AG08396 (cell line): ENCODE results near the gene WNT4.

Experiments
- DNase-seq: peaks from one replicate; pipeline ENCODE4 v3.0.0; 2012; ENCODE audit warnings: low spot score, mixed read lengths

WNT4 gene

DNA sequence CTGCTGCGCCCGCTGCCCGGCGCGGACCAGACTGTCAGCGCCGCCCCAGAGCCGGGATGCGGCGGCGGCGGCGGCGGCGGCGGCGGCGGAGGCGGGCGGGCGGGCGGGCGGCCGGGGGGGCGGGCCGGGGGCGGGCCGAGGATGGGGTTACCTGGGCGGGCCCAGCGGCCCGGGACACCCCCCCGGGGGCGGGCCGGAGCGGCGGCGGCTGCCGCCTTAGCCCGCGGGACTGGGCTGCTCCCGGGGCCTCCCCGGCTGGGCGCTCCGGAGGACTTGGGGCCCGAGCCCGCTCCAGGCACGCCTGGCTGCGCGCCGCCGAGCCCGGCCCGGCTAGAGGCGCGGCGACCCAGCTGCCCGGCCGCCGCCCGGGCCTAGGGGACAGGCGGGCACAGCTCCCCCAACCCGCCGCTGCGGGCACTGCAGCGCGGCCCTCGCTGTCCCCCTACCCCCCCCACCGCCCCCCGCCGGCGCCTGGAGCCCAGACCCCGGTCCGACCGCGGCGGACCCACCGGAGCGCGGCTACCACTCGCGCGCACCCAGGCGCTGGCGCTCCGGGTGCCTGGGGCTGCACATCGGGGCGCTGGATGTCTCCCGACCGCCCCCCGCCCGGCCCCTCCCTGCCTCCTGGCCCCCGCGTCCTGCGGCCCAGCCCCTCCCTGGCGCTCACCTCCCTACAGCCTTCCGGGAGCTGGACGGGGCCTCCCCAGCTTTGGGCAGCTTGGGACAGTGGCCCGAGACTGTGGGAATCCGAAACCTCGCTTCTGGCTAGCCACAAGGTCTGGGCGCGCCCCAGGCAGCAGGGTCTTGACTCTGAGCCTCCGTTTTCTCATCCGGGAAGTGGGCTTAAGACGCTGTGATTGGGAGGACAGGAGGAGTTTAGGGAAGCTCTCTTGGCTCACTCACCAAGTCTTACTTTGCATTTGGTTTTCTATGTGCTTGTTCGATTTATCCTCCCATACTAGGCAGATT lies at the start of gene WNT4:
WNT4 (minus strand) TSS at position 33 of the 969 bp plus-strand sequence. CDS start 175 bp downstream, outside the sequence.
- DNase-seq = peak; percentile 77

DNA sequence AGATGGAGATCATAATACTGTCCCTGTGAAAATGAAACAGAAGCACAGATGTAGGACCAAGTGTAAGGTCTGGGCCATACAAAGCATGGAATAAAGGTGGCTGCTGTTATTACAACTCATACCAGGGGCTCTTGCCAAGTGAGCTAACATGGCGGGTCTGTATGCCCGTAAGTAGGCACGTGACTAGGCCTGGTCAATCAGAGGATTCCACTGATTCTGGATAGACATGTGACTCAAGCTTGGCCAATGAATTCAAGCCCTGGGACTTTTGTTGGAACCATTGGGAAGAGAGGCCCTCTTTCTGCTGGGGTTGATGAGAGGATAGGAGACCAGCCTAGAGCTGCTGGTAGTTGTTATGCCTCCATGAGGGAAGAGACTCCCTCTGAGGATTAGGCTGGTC lies 47.8 kb upstream of the WNT4 start:
- no peak for DNase-seq

DNA sequence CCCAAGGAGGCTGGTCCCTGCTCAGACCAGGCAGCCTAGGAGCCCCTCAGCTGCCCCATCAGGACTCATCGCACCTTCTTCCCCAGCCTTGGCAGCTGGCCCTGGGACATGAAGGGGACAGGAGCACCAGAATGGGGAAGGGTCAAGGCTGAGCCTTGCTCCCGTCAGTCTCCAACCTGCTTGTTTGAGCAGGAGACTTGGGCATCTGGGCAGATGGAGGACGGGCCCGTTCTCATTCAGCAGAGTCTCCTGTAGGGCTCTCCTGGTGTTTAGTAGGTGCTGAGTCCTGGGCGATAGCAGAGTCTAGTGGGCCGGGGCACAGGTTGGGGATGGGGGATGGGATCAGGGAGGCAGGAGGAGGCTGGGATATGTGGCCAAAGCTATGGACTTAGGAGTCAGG lies 47.4 kb upstream of the WNT4 start:
- no peak for DNase-seq

DNA sequence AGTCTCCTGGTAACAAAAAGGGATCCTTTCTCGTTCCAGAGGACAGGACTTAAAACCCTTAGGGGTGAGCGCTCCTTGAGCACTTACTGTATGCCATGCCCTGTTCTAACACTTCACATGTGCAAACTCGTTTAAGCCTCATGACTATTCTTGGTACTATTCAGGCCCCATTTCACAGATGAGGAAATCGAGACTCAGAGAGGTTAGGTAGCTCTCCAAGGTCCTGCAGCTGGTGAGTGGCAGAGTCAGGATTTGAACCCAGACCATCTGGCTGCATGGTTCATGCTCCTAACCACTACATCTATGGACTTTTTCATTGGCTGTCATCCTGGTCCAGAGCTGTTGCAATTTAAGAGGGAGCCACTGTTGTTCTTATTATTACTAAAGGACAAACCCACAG lies 46.7 kb upstream of the WNT4 start:
- DNase-seq = no peak

DNA sequence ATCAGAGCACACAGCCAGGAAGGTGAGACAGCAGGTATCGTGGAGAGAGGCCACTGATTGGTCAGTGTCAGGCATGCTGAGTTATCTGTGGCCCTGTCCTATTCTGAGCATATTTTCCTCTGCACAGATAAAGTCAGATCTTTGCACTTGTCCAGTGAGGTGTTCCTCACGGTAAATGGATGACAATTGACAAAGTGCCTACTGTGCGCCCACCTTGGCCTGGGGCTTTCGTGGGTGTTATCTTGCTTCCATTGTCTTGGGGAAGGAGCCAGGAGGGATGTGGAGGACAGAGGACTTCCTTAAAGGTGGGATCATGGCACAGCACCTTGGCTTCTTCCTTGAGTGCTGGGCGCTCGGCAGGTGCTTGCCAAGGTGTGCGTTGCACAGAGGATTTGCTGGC lies 46.0 kb upstream of the WNT4 start:
- DNase-seq = no peak

DNA sequence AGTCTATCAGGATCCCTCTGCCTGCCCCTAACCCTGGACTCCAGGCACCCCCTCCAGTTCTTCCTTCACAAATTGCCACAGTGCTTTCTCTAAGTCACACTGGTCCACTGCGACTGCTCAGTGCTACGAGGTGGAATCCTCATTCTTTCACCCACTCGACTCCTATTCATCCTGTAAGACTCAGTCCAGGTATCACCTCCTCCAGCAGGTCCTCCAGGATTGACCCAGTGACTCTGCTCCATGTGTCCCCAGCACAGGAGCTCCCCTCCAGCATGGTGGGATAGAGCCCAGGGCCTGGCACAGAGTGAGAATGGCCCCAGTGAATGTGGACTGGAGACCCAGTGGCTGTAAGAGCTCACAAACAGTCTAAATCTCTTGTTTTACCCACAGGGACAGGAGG lies 45.5 kb upstream of the WNT4 start:
- no peak for DNase-seq

DNA sequence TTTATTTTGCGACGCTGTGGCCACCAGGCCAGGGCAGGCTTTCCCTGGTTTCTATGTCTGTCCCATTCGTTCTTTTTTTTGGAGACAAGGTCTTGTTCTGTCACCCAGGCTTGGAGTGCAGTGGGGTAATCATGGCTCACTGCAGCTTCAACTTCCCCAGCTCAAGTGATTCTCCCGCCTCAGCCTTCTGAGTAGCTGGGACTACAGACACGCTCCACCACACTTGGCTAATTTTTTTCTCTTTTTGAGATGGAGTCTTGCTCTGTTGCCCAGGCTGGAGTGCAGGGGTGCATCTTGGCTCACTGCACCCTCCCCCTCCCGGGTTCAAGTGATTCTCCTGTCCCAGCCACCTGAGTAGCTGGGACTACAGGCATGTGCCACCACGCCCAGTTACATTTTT lies 43.4 kb upstream of the WNT4 start:
- DNase-seq = no peak

DNA sequence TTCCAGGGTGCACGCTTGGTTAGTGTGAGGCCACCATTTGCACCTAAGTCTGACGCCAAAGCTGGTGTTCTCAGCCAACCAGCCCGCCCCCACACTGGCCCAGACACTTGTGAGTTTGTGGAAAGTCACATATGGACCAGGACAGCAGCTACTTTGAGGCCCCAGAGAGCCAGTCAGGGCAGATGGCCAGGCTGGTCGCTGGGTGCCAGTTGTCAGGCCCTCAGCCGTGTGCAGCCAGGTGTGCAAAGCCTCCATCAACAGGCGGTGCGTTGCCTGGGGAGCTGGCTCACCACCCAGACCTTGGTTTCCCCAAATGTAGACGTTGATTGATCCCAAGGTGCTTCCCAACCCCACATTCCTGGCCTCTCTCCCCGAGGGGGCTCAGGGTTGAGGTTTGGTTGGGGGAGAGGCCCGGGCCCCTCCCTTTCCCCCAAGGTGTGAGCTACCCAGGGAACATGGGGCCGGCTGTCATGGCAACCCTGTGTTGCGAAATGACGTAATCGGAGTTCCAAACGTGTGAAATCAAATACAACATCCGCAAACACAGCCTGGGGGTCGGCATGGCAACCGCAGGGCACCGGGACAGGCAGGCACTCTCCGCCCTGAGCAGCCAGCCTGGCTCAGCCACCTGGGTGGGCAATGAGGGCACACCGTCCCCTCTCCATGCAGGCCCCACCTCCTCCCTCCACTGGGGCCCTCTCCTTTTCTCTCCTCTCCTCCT lies 42.2 kb upstream of the WNT4 start:
- DNase-seq = no peak

DNA sequence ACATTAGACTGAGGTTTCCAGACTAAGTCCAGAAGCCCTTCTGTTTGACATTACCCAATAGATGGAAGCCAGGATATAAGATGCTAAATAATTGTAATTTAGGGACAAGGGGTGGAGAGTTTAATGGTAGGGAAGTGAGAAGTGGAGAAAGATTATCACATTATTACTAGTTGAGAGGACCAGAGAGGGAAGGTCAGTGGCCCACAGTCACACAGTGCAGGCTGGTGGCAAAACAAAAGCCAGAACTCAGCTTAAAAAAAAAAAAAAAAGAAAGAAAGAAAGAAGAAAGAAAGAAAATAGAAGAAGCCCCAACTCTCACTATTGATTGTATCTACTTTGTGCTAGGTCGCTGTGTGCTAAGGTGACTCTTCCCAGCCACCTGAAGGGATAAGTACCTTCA lies 41.6 kb upstream of the WNT4 start:
- DNase-seq = no peak

DNA sequence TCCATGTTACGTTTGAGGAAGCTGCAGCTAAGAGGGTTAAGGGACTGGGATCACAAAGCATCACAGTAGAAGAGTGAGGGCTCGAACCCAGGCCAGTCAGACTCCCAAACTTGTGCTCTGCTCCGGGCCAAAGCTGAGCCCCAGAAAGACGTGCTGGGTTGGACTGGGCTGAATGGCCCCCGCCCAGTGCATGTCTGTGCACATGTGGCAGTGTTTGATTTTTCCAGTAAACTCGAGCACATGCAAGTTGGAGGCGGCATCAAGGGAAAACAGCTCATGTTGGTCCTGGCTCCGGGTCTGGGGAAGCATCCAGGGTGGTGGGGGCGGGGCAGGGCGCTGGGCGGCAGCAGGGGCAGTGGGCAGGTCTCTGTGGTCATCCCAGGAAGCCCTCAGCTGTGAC lies 39.8 kb upstream of the WNT4 start:
- no peak for DNase-seq

DNA sequence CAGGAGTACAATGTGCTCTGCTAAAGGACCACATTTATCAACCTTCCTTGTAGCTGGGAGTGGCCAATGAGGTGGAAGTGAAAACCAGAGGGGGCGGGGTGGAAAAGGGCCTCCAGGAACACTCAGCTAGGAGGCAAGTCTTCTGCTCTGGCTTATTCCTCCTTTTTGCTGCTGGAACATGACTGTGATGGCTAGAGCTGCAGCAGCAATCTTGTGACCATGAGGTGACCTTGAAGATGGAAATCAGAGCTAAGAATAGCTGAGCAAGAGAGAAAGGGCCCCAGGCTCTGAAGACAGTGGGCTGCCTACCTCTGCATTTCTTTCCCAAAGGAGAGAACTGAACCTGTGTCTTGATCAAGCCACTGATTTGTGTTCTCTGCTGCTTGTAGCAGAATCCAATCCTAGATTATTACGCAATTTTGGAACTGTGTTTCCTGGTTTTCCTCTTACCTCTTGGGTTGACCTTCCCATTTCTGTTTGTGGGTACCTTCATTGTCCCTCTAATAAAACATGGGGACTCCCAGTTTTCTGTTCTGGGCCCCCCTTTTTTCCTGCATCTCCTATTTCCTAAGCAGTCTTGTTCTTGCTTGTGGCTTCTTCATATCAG lies 36.4 kb upstream of the WNT4 start:
- no peak for DNase-seq

DNA sequence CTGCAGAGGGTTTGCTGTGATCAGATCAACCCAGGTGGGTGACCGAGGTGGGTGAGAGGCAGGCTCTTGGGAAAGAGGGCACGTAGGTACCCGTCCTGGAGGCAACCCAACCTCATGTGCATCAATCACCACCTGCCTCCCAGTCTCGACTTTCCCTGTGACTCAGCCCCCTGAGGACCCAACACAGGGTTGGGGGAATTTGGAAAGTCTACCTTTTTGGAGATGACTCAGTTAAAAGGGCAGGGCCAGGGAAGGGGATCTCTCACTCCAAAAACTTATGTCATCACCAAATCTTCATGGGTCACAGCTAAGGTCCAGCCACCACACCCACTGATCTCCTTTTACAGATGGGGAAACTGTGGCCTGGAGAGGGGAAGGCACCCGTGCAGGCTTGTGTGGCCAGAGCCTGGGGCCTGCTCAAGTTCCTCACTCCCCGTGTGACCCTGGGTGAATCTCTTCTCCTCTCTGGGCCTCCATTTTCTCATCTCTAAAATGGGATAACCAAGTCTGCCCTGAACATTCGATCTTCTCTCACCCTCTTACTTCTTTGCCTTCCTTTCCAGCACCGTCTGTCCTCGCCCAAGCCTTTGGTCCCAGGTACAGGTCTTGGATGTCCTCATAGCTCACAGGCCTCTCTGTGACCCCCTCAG lies 34.6 kb upstream of the WNT4 start:
- no peak for DNase-seq

DNA sequence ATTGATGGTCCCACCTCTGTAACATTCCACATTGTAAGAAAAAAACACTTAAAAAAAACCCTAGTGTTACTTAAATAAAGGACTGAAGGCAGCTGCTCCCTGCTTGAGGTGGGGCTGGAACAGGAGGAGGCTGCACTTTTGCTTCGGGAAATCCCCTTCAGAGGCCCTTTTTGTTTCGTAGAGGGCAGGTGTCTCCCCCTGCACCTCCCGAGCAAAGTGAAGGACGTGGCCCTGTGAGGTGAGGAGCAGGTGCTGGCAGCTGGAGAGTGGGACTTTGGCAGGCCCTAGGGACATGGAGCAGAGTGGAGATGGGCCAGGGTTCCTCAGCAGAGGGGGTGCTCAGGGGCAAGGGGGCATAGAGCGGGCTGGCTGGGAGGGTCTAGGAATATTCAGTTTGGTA lies 33.4 kb upstream of the WNT4 start:
- no peak for DNase-seq

DNA sequence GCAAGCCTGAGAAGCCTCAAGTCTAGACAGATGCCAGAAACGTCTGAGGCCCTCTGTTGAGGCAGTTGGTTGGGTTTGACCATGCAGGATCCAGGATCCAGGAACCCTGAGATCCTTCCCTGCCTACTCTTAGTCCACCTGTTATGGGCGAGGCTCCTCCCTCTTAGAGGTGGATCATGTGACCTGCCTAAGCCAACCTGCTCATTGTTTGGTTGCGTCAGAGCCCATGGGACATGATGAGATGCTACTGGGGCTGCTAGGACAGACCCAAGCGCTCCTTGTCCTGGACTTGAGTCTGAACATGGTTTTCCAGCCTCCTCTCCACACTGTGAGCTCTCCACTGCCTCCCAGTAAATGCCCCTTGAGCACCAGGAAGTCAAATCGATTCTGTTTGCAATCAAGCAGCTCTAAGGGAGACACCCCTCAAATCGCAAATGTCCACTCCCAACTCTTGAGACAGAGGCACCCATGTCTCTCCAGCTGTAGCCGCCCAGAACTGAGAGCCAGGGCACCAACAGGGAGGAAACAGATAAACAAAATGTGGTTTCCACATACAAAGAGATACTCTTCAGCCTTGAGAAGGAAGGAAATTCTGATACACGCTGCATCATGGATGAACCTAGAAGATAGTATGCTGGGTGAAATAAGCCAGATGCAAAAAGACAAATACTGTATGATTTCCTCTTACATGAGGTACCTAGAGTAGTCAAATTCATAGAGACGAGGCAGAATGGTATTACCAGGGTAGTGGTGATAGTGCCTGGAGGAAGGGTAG lies 31.7 kb upstream of the WNT4 start:
- no peak for DNase-seq

DNA sequence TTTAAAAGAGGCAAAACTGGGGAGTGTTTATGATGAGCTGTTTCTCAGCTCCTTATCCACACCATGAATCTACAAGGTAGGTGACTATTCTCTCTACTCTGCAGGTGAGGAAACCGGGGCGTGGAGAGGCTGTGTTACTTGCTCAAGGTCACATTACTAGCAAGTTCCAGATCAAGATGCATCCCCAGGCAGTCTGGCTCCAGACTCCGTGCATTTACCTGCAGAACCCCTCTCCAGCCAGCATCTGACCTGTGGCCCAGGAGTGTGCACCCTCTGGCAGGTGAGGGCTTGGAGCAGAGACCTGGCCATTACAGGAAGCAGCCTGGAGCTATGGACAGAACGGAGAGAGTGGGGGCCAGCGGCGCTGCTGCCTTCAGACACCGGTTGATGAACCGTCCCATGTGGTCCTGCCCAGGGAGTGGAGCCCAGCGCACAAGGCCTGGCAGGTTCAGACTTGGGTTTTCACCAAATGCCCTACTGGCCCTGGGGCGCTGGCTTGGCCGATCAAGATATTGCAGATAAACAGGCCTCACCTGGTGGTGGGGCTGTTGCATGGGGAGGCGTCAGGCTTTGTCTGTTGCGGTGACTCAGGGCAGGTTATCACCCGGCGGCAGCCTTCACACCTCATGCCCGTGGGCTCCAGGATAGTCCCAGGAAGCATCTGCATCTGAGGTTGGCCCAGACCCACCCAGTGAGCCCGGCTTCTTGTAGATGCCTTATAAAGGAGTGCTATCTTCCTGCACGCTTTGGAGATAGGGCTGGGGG lies 29.2 kb upstream of the WNT4 start:
- no peak for DNase-seq

DNA sequence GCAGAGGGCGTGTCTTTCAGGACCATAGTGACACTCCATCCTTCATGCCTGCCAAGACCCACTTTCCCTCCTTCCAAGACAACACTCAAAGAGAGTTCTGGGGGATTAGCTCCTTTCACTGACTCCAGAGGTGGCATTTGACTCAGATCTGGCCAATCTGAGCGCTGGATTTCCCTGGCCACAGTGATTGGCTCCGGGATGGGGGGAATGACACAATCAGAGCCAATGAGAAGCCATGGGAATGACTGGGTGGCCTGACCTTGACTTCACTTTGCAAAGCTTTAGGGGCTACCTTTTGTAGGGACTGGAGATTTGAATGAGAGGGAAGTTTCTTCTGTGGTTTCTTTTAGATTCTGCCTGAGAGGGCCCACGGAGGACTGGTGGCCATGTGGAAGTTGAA lies 26.9 kb upstream of the WNT4 start:
- no peak for DNase-seq

DNA sequence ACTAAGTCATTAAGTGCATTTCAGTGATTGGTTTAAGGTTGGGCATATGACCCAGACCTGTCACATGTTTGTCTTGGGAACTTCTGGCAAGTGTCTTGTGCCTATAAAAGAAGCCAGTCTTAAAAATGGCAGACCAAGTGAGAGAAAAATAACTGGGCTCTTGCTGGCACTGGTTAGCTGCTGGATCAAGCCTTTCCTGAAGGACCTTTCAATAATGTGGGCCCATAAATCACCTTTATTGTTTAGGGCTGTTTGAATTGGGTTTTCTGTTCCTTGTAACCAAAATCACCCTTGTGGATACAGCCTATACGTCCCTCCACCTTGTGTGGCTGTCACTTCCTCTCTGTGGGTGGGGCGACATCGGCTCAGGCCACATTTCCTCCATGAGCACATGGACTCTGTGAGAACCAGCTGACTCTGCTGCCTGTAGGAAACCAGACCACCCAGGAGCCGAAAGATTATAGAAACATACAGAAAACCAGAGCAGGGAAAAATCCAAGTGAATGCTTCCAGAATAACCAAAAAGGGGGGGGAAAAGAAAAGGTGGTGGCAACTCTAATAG lies 25.6 kb upstream of the WNT4 start:
- DNase-seq = no peak

DNA sequence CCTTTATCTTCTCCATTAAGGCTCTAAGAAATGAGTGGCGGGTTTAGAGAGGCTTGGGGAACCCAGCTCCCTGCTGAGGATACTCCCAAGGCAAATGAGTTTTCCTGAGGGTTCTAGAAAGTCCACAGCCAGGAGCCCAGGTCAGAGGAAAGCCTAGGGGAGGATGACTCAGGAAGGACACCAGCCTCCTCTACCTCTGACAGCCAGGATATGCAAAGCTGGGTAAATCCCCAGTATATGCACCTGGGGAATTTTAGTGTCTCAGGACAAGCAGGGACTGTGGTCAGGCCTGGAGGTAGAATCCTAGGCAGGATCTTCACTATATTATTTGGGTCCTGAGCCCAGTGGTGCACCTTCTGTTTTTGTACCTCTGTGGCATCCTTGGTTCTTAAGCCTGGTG lies 23.5 kb upstream of the WNT4 start:
- DNase-seq = no peak

DNA sequence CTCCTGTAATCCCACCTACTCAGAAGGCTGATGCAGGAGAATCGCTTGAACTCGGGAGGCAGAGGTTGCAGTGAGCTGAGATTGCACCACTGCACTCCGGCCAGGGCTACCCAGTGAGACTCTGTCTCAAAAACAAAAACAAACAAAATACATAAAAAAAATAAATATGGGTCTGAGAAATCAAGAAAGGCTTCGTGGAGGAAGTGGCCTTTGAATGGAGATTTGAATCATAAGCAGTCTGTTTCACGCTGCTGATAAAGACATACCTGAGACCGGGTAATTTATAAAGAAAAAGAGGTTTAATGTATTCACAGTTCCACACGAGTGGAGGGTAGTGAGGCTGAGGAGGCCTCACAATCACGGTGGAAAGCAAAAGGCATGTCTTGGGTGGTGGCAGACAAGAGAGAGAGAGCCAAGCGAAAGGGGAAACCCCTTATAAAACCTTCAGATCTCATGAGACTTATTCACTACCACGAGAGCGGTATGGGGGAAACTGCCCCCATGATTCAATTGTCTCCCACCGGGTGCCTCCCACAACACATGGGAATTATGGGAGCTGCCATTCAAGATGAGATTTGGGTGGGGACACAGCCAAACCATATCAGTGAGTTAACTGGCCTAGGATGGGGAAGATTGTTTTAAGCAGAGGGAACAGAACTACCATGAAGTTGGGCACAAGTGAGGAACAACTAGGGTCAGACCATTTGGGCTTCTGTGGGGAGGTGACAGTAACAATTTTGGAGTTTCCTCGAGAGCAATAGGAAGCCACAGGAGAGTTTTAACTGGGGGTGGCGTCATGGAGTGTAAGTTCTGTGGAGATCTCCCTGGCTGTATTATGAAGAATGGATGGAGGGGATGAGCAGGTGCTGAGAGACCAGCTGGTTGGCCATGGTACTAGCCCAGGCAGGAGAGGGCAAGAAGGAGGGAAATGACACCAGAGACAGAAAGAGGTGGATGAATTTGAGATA lies 22.2 kb upstream of the WNT4 start:
- no peak for DNase-seq
